K562 treated with DMSO at 1 percent for 48 hours (cell line): ENCODE results near the gene WWP2. TPM values are rescaled to one million over a fixed set of nuclear protein-coding genes. Genes with fewer than 3 reads are reported as not detected.

Experiments
- total RNA-seq: library from RNA; unstranded; fragments of 300-600 nt; gene quantifications from 2 replicates; pipeline ENCODE4 v1.2.3, GENCODE V29; 2022; ENCODE audit warnings: low replicate concordance; ENCODE audit errors: extremely low read depth

The WWP2 gene
- not detected in 2 replicates for total RNA-seq

DNA sequence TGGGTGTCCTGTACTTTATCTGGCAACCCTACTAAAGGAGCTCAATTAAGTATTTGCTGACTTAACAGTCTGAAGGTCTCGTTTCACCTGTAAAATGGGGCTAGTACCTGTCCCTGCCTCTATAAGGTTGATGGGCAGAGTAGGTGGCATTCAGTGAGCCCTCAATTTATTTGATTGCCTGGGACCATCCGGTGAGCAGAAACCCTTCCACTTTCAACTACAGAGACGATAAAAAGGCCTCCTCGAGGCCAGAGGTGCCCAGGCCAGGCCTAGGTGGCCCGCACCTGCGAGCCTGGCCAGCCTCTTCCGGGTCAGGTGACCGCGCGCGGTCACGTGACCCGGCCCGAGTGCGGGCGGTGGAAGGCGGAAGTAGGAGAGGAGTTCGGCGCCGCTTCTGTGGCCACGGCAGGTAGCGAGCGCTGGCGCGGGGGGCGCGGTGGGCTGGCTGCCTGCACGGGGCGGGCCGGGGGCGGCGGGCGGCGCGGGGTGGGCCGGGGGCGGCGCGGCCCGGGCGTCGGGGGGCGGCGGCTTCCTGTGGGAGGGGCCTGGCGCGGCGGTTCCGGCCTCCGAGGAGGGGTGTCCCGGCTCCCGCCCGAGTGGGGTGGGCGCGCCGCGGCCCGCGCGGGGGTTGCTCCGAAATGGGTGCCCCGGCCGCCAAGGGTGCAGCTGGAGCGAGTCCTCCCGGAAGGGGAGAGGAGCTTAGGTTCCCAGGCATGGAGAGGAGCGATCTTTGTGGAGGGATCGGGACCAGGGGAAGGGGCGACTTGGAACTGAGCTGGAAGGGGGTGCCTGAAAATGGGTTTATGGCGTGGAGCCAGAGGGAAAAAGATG, at the start of gene WWP2:
Gene WWP2, plus strand, starts transcription at position 350 of the 831 bp plus-strand sequence. CDS start 24,679 bp downstream, outside the sequence.

GRCh38 chr16:69726313-69727060, 35.6 kb upstream of the WWP2 start, which contains the start of gene NQO1:
NQO1 (minus strand) TSS chr16:69726560; CDS start chr16:69726439, 121 bp downstream.

GRCh38 chr16:69754469-69755310, 7.4 kb upstream of the WWP2 start, which contains the start of gene NOB1:
NOB1 (minus strand) TSS chr16:69754926; CDS start chr16:69754910, 16 bp downstream.

GRCh38 chr16:69951017-69951671, 189.0 kb downstream of the WWP2 start, which contains the start of gene CLEC18A:
CLEC18A (plus strand) TSS chr16:69951334; CDS start chr16:69951367, 33 bp downstream.

Other genes with a start within 250 kb of the WWP2 start
- gene NFAT5, start 196.4 kb upstream of the WWP2 start, total RNA-seq = not detected in 2 replicates
- not detected in 2 replicates for gene NQO1, start 35.8 kb upstream of the WWP2 start, total RNA-seq
- not detected in 2 replicates for gene NOB1, start 7.4 kb upstream of the WWP2 start, total RNA-seq
- gene CLEC18A, start 189.0 kb downstream of the WWP2 start, total RNA-seq = not detected in 2 replicates